ENCODE results near the gene CLHC1.

CLHC1 gene

GRCh38 chr2:55141572-55142413 is 90.3 kb downstream of the CLHC1 start:
- no peak overlapping the region for H3K4me3 ChIP-seq (ENCODE audit: low read length)

GRCh38 chr2:55140316-55141219 is 91.5 kb downstream of the CLHC1 start:
- H3K27ac ChIP-seq (ENCODE audit: low read depth, low read length), result no peak overlapping the region
- no peak overlapping the region for H3K4ac ChIP-seq (ENCODE audit: low read depth, low read length)
- no peak overlapping the region for H4K8ac ChIP-seq (ENCODE audit: low read depth, low read length)
- no peaks in the 10 kb centered on the region for H3K27me3 ChIP-seq (ENCODE audit: insufficient read depth, low read length, poor library complexity)
- H3K9ac ChIP-seq (ENCODE audit: low read length), result no peak overlapping the region
- no peak overlapping the region for H3K18ac ChIP-seq (ENCODE audit: low read length)
- H2BK5ac ChIP-seq (ENCODE audit: low read length), result no peak overlapping the region
- no peaks in the 10 kb centered on the region for H3K79me2 ChIP-seq (ENCODE audit: control insufficient read depth, insufficient read depth, low read length)
- H3K4me2 ChIP-seq (ENCODE audit: low read length), result no peak overlapping the region
- no peak overlapping the region for H2BK120ac ChIP-seq (ENCODE audit: low read depth, low read length)
- no peak overlapping the region for H3K4me3 ChIP-seq (ENCODE audit: low read length)
- H3K79me1 ChIP-seq (ENCODE audit: low read length), result no peaks in the 10 kb centered on the region
- DNase-seq, result peak; percentile 71
- H3K36me3 ChIP-seq (ENCODE audit: control insufficient read depth, insufficient read depth, low read length), result no peaks in the 10 kb centered on the region
- WGBS (ENCODE audit: extremely low coverage, insufficient coverage, low lambda C conversion rate), result no CpG with 5 or more reads among the region's 8 CpGs
- H3K56ac ChIP-seq (ENCODE audit: low read length), result no peak overlapping the region
- no peak overlapping the region for H3K23ac ChIP-seq (ENCODE audit: low read length)
- peaks cover 8% of the 10 kb centered on the region for H3K4me1 ChIP-seq (ENCODE audit: control insufficient read depth, low read depth, low read length)
- H4K5ac ChIP-seq (ENCODE audit: low read length), result no peak overlapping the region
- no peak overlapping the region for H2BK15ac ChIP-seq (replicated peaks; ENCODE audit: low read depth)
- peak overlapping the region; percentile 18 for H2AK5ac ChIP-seq (ENCODE audit: low read length)

More at GRCh38 chr2:55141572-55142413, 90.3 kb downstream of the CLHC1 start:
- Histone ChIP-seq H3K56ac (ENCODE audit: low read length) (no peak overlapping the region), H2BK15ac (replicated peaks; ENCODE audit: low read depth) (no peak overlapping the region), H3K79me1 (ENCODE audit: low read length) (no peaks in the 10 kb centered on the region), H3K79me2 (ENCODE audit: control insufficient read depth, insufficient read depth, low read length) (no peaks in the 10 kb centered on the region), H3K4me2 (ENCODE audit: low read length) (no peak overlapping the region), H2BK5ac (ENCODE audit: low read length) (no peak overlapping the region), H4K8ac (ENCODE audit: low read depth, low read length) (no peak overlapping the region), H2AK5ac (ENCODE audit: low read length) (no peak overlapping the region), H3K23ac (ENCODE audit: low read length) (no peak overlapping the region), H3K27ac (ENCODE audit: low read depth, low read length) (no peak overlapping the region), H4K5ac (ENCODE audit: low read length) (no peak overlapping the region), H3K36me3 (ENCODE audit: control insufficient read depth, insufficient read depth, low read length) (no peaks in the 10 kb centered on the region), H2BK120ac (ENCODE audit: low read depth, low read length) (no peak overlapping the region), H3K18ac (ENCODE audit: low read length) (no peak overlapping the region), H3K27me3 (ENCODE audit: insufficient read depth, low read length, poor library complexity) (no peaks in the 10 kb centered on the region), H3K9ac (ENCODE audit: low read length) (no peak overlapping the region), H3K4me1 (ENCODE audit: control insufficient read depth, low read depth, low read length) (peaks cover 8% of the 10 kb centered on the region), H3K4ac (ENCODE audit: low read depth, low read length) (no peak overlapping the region)
- no peak for DNase-seq
- WGBS (ENCODE audit: extremely low coverage, insufficient coverage, low lambda C conversion rate), result no CpG with 5 or more reads among the region's 9 CpGs

- Histone ChIP-seq H3K9ac (ENCODE audit: low read length) (no peak overlapping the region), H2BK120ac (ENCODE audit: low read depth, low read length) (no peak overlapping the region), H4K5ac (ENCODE audit: low read length) (no peak overlapping the region), H3K4me1 (ENCODE audit: control insufficient read depth, low read depth, low read length) (peaks cover 9% of the 10 kb centered on the region), H2AK5ac (ENCODE audit: low read length) (no peak overlapping the region), H3K27me3 (ENCODE audit: insufficient read depth, low read length, poor library complexity) (no peaks in the 10 kb centered on the region), H3K18ac (ENCODE audit: low read length) (no peak overlapping the region), H3K56ac (ENCODE audit: low read length) (no peak overlapping the region), H4K8ac (ENCODE audit: low read depth, low read length) (no peak overlapping the region), H3K4ac (ENCODE audit: low read depth, low read length) (no peak overlapping the region), H3K79me1 (ENCODE audit: low read length) (no peaks in the 10 kb centered on the region), H3K23ac (ENCODE audit: low read length) (no peak overlapping the region), H2BK5ac (ENCODE audit: low read length) (no peak overlapping the region), H3K79me2 (ENCODE audit: control insufficient read depth, insufficient read depth, low read length) (no peaks in the 10 kb centered on the region), H3K27ac (ENCODE audit: low read depth, low read length) (no peak overlapping the region), H3K36me3 (ENCODE audit: control insufficient read depth, insufficient read depth, low read length) (no peaks in the 10 kb centered on the region), H2BK15ac (replicated peaks; ENCODE audit: low read depth) (no peak overlapping the region), H3K4me3 (ENCODE audit: low read length) (no peak overlapping the region), H3K4me2 (ENCODE audit: low read length) (no peak overlapping the region)
- DNase-seq, result no peak
- no CpG with 5 or more reads among the region's 3 CpGs for WGBS (ENCODE audit: extremely low coverage, insufficient coverage, low lambda C conversion rate)
Measured at GRCh38 chr2:55139305-55139704, 92.8 kb downstream of the CLHC1 start.

DNA sequence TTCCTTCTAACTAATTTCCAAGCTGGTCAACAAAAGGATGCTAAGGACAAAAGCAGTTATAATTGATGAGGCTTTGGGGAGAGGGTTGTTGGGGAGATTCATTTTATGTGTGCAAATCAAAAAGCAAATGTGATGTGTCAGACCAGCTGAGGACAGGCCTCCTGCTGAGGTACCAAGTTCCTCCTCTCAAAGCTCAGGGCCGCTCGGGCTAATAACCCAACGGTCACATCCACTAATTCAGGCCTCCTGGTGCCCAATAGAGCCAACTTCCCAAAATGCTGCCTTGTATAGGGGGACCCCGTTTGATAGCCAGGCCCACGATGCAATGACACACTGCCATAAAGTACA is 93.2 kb downstream of the CLHC1 start:
- H2AK5ac ChIP-seq (ENCODE audit: low read length), result no peak overlapping the region
- H2BK15ac ChIP-seq (replicated peaks; ENCODE audit: low read depth), result no peak overlapping the region
- no peak overlapping the region for H3K56ac ChIP-seq (ENCODE audit: low read length)
- H3K27ac ChIP-seq (ENCODE audit: low read depth, low read length), result no peak overlapping the region
- no peaks in the 10 kb centered on the region for H3K79me2 ChIP-seq (ENCODE audit: control insufficient read depth, insufficient read depth, low read length)
- H3K4ac ChIP-seq (ENCODE audit: low read depth, low read length), result no peak overlapping the region
- no peak overlapping the region for H3K4me2 ChIP-seq (ENCODE audit: low read length)
- H3K79me1 ChIP-seq (ENCODE audit: low read length), result no peaks in the 10 kb centered on the region
- no peaks in the 10 kb centered on the region for H3K27me3 ChIP-seq (ENCODE audit: insufficient read depth, low read length, poor library complexity)
- no peak overlapping the region for H2BK5ac ChIP-seq (ENCODE audit: low read length)
- no peak overlapping the region for H3K9ac ChIP-seq (ENCODE audit: low read length)
- no peak overlapping the region for H4K5ac ChIP-seq (ENCODE audit: low read length)
- no peak for DNase-seq
- H3K4me1 ChIP-seq (ENCODE audit: control insufficient read depth, low read depth, low read length), result peaks cover 10% of the 10 kb centered on the region
- no CpG with 5 or more reads among the region's 5 CpGs for WGBS (ENCODE audit: extremely low coverage, insufficient coverage, low lambda C conversion rate)
- H3K18ac ChIP-seq (ENCODE audit: low read length), result no peak overlapping the region
- no peak overlapping the region for H3K4me3 ChIP-seq (ENCODE audit: low read length)
- H3K36me3 ChIP-seq (ENCODE audit: control insufficient read depth, insufficient read depth, low read length), result no peaks in the 10 kb centered on the region
- H3K23ac ChIP-seq (ENCODE audit: low read length), result no peak overlapping the region
- no peak overlapping the region for H2BK120ac ChIP-seq (ENCODE audit: low read depth, low read length)
- no peak overlapping the region for H4K8ac ChIP-seq (ENCODE audit: low read depth, low read length)

GRCh38 chr2:55138014-55138881 is 93.8 kb downstream of the CLHC1 start:
- Histone ChIP-seq H2BK15ac (replicated peaks; ENCODE audit: low read depth) (no peak overlapping the region), H4K5ac (ENCODE audit: low read length) (no peak overlapping the region), H3K9ac (ENCODE audit: low read length) (no peak overlapping the region), H3K4ac (ENCODE audit: low read depth, low read length) (no peak overlapping the region), H2BK120ac (ENCODE audit: low read depth, low read length) (no peak overlapping the region), H3K4me3 (ENCODE audit: low read length) (no peak overlapping the region), H3K4me1 (ENCODE audit: control insufficient read depth, low read depth, low read length) (peaks cover 13% of the 10 kb centered on the region), H4K8ac (ENCODE audit: low read depth, low read length) (no peak overlapping the region), H3K56ac (ENCODE audit: low read length) (no peak overlapping the region), H3K23ac (ENCODE audit: low read length) (no peak overlapping the region), H3K27ac (ENCODE audit: low read depth, low read length) (no peak overlapping the region), H3K18ac (ENCODE audit: low read length) (no peak overlapping the region), H3K4me2 (ENCODE audit: low read length) (no peak overlapping the region), H3K27me3 (ENCODE audit: insufficient read depth, low read length, poor library complexity) (no peaks in the 10 kb centered on the region), H3K79me2 (ENCODE audit: control insufficient read depth, insufficient read depth, low read length) (no peaks in the 10 kb centered on the region), H3K79me1 (ENCODE audit: low read length) (no peaks in the 10 kb centered on the region), H2BK5ac (ENCODE audit: low read length) (no peak overlapping the region), H2AK5ac (ENCODE audit: low read length) (no peak overlapping the region), H3K36me3 (ENCODE audit: control insufficient read depth, insufficient read depth, low read length) (no peaks in the 10 kb centered on the region)
- no CpG with 5 or more reads among the region's 12 CpGs for WGBS (ENCODE audit: extremely low coverage, insufficient coverage, low lambda C conversion rate)
- DNase-seq, result no peak

Data from mesendoderm (in vitro differentiated cells).